ENCODE measurements around the gene EDARADD.

Gene EDARADD

DNA sequence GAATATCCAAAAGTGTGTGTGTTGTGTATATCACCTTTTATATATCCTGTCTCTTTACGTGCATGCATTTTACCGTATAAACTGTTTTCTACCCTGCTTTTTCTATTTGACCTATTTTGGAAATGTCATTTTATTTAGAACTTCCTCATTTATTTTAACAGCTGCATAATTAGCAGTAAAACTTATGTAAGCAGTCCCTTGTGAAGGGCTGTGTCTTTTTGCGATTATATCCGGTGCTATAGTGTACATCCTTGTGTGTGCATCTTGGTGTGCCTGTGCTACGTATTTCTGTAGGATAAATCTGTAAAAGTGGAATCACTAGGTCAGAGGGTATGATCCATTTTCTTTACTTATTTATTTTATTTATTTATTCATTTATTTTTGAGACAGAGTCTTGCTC, 136.9 kb downstream of the EDARADD start:
- H3K14ac ChIP-seq (ENCODE audit: low read length in 2 of 2): no peak overlapping the region
- no peak overlapping the region for H2AK5ac ChIP-seq (ENCODE audit: low read length, severe bottlenecking)
- H2BK12ac ChIP-seq (ENCODE audit: low read length in 2 of 2): no peak overlapping the region
- H2BK5ac ChIP-seq (ENCODE audit: low read depth, low read length, poor library complexity, severe bottlenecking): no peak overlapping the region
- H2AFZ ChIP-seq (ENCODE audit: low read depth, low read length): no peak overlapping the region
- peaks cover 9% of the 10 kb centered on the region for H3K4me1 ChIP-seq (ENCODE audit: control insufficient read depth, insufficient read depth, low read depth, low read length)
- H4K91ac ChIP-seq (ENCODE audit: low read length): no peak overlapping the region
- no peak overlapping the region for H2BK15ac ChIP-seq (ENCODE audit: low read depth, poor library complexity, severe bottlenecking)
- H2BK120ac ChIP-seq (ENCODE audit: low read depth, low read length): no peak overlapping the region
- no peaks in the 10 kb centered on the region for H3K27me3 ChIP-seq (ENCODE audit: control insufficient read depth in 1 of 2, insufficient read depth in 1 of 2, low read length in 2 of 2)
- no peaks in the 10 kb centered on the region for H3K9me3 ChIP-seq (ENCODE audit: control insufficient read depth, low read length)
- no peak overlapping the region for H3K23ac ChIP-seq (ENCODE audit: low read length in 2 of 2)
- H4K8ac ChIP-seq (ENCODE audit: low read length): no peak overlapping the region
- H3K4ac ChIP-seq (ENCODE audit: low read depth in 1 of 2, low read length in 2 of 2): no peak overlapping the region
- no peak for DNase-seq
- no peak overlapping the region for H3K27ac ChIP-seq (ENCODE audit: low read length, poor library complexity, severe bottlenecking)
- H3K36me3 ChIP-seq (ENCODE audit: control insufficient read depth in 1 of 2, insufficient read depth in 2 of 2, low read depth in 1 of 2, low read length in 2 of 2): peaks cover 15 to 41% of the 10 kb centered on the region in 2 experiments
- 100% methylated on average over 2 of the region's 5 CpGs for WGBS
- H3K18ac ChIP-seq (ENCODE audit: low read depth in 1 of 2, low read length in 2 of 2): no peak overlapping the region
- H3K9ac ChIP-seq (ENCODE audit: low read length): no peak overlapping the region
- H3K79me1 ChIP-seq (replicated peaks; ENCODE audit: low read length, poor library complexity, severe bottlenecking): peaks cover 24% of the 10 kb centered on the region
- no peak overlapping the region for H3K4me3 ChIP-seq (ENCODE audit: insufficient read depth in 1 of 2, low read depth in 1 of 2, low read length in 2 of 2)
- no peak overlapping the region for H3K4me2 ChIP-seq (ENCODE audit: low read length, poor library complexity, severe bottlenecking)

- DNase-seq: no peak
- Histone ChIP-seq H4K8ac (ENCODE audit: low read length) (no peak overlapping the region), H3K4me2 (ENCODE audit: low read length, poor library complexity, severe bottlenecking) (no peak overlapping the region), H3K14ac (ENCODE audit: low read length in 2 of 2) (no peak overlapping the region), H4K91ac (ENCODE audit: low read length) (peak overlapping the region; percentile 20), H3K23ac (ENCODE audit: low read length in 2 of 2) (no peak overlapping the region), H3K27ac (ENCODE audit: low read length, poor library complexity, severe bottlenecking) (no peak overlapping the region), H3K4me1 (ENCODE audit: control insufficient read depth, insufficient read depth, low read depth, low read length) (peaks cover 9% of the 10 kb centered on the region), H2BK12ac (ENCODE audit: low read length in 2 of 2) (no peak overlapping the region), H2BK120ac (ENCODE audit: low read depth, low read length) (no peak overlapping the region), H3K4me3 (ENCODE audit: insufficient read depth in 1 of 2, low read depth in 1 of 2, low read length in 2 of 2) (no peak overlapping the region), H3K27me3 (ENCODE audit: control insufficient read depth in 1 of 2, insufficient read depth in 1 of 2, low read length in 2 of 2) (no peaks in the 10 kb centered on the region), H3K36me3 (ENCODE audit: control insufficient read depth in 1 of 2, insufficient read depth in 2 of 2, low read depth in 1 of 2, low read length in 2 of 2) (peaks cover 19 to 30% of the 10 kb centered on the region in 2 experiments), H2AK5ac (ENCODE audit: low read length, severe bottlenecking) (no peak overlapping the region), H3K9ac (ENCODE audit: low read length) (no peak overlapping the region), H3K79me1 (replicated peaks; ENCODE audit: low read length, poor library complexity, severe bottlenecking) (peaks cover 19% of the 10 kb centered on the region), H3K9me3 (ENCODE audit: control insufficient read depth, low read length) (no peaks in the 10 kb centered on the region), H2AFZ (ENCODE audit: low read depth, low read length) (no peak overlapping the region), H2BK15ac (ENCODE audit: low read depth, poor library complexity, severe bottlenecking) (no peak overlapping the region), H3K4ac (ENCODE audit: low read depth in 1 of 2, low read length in 2 of 2) (no peak overlapping the region), H3K18ac (ENCODE audit: low read depth in 1 of 2, low read length in 2 of 2) (no peak overlapping the region), H2BK5ac (ENCODE audit: low read depth, low read length, poor library complexity, severe bottlenecking) (no peak overlapping the region)
- WGBS: 74% methylated on average over 4 of the region's 4 CpGs
Measured at GRCh38 chr1:236532850-236533249, 138.8 kb downstream of the EDARADD start.

- no peaks in the 10 kb centered on the region for H3K27me3 ChIP-seq (ENCODE audit: control insufficient read depth in 1 of 2, insufficient read depth in 1 of 2, low read length in 2 of 2)
- H3K9me3 ChIP-seq (ENCODE audit: control insufficient read depth, low read length): no peaks in the 10 kb centered on the region
- peaks cover 8% of the 10 kb centered on the region for H3K4me1 ChIP-seq (ENCODE audit: control insufficient read depth, insufficient read depth, low read depth, low read length)
- no peak overlapping the region for H2BK5ac ChIP-seq (ENCODE audit: low read depth, low read length, poor library complexity, severe bottlenecking)
- DNase-seq: peak; percentile 66
- no peak overlapping the region for H3K4ac ChIP-seq (ENCODE audit: low read depth in 1 of 2, low read length in 2 of 2)
- WGBS: 43% methylated on average over 4 of the region's 4 CpGs
- no peak overlapping the region for H4K91ac ChIP-seq (ENCODE audit: low read length)
- H2AK5ac ChIP-seq (ENCODE audit: low read length, severe bottlenecking): no peak overlapping the region
- no peak overlapping the region for H2BK12ac ChIP-seq (ENCODE audit: low read length in 2 of 2)
- no peak overlapping the region for H3K4me2 ChIP-seq (ENCODE audit: low read length, poor library complexity, severe bottlenecking)
- no peak overlapping the region for H3K14ac ChIP-seq (ENCODE audit: low read length in 2 of 2)
- H3K23ac ChIP-seq (ENCODE audit: low read length in 2 of 2): no peak overlapping the region
- no peak overlapping the region for H2AFZ ChIP-seq (ENCODE audit: low read depth, low read length)
- H2BK15ac ChIP-seq (ENCODE audit: low read depth, poor library complexity, severe bottlenecking): no peak overlapping the region
- H3K79me1 ChIP-seq (replicated peaks; ENCODE audit: low read length, poor library complexity, severe bottlenecking): peaks cover 21% of the 10 kb centered on the region
- H2BK120ac ChIP-seq (ENCODE audit: low read depth, low read length): no peak overlapping the region
- H3K18ac ChIP-seq (ENCODE audit: low read depth in 1 of 2, low read length in 2 of 2): no peak overlapping the region
- no peak overlapping the region for H3K4me3 ChIP-seq (ENCODE audit: insufficient read depth in 1 of 2, low read depth in 1 of 2, low read length in 2 of 2)
- no peak overlapping the region for H4K8ac ChIP-seq (ENCODE audit: low read length)
- no peak overlapping the region for H3K27ac ChIP-seq (ENCODE audit: low read length, poor library complexity, severe bottlenecking)
- peak overlapping the region; percentile 36 for H3K9ac ChIP-seq (ENCODE audit: low read length)
- H3K36me3 ChIP-seq (ENCODE audit: control insufficient read depth in 1 of 2, insufficient read depth in 2 of 2, low read depth in 1 of 2, low read length in 2 of 2): peaks cover 28 to 38% of the 10 kb centered on the region in 2 experiments
Measured at GRCh38 chr1:236534151-236534651, 140.1 kb downstream of the EDARADD start.
